Endothelial cell of hepatic sinusoid (primary cell): Measurements from ENCODE around the gene TPO.
"Not testable (repeated sequence)": the region's sequence is repeated elsewhere in the genome, so short reads cannot be mapped to it uniquely, and the experiment has no call there.

Source experiments
- in situ Hi-C: cut with HindIII; loops from 2 replicates; pipeline ENCODE4 v1.10.0; 2017; ENCODE audit warnings: low sequenced_read_pairs

The TPO gene

GRCh38 chr2:1548910-1549673, 135.8 kb downstream of the TPO start:
- in situ Hi-C loops: no loop called here

DNA sequence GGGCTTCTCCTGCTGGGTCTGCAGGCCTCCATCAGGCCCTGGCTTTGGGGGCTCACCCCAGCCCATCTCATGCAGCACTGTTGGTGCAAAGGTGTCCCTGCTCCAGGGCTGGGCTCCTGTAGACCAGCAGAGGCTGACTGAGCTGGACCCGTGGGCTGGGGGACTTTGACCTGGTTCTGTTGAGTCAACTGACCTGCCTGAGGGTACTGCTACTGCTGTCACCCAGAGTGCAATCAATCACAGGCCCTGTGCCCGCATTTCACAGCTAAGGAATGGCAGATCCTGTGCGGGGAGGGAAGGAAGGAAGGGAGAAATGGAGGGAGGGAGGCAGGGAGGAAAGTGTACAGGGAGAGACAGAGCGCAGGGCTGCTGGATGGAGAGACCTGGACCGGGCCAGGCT, 136.8 kb downstream of the TPO start:
- in situ Hi-C loops: loop anchor here (5.0 kb wide), 1 partner anchor 42 kb away; no protein-coding TSS in a partner anchor

GRCh38 chr2:1550658-1551316, 137.5 kb downstream of the TPO start:
- in situ Hi-C loops: loop anchor here (5.0 kb wide), 1 partner anchor 42 kb away; no protein-coding TSS in a partner anchor

- in situ Hi-C loops: loop anchor here (5.0 kb wide), 1 partner anchor 40 kb away; no protein-coding TSS in a partner anchor
These were observed 138.6 kb downstream of the TPO start for GRCh38 chr2:1551905-1552304.

DNA sequence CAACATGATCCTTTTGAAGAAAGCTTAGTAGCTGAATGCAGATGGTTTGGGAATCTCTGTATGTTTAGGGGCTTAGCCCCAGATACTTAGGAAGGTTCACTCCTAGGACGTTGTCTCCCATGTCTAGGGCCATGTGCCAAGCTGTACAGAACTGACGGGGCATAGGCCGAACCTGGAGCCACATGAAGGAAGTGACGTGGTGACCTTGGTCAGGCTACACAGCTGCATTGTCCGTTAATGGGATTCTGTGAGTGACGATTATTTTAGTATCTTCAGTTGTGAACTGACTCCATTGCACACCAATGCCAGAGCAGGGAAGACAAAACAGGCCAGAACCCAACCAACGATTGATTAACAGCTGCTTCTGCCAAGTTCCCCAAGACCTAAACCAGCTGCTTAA, 139.3 kb downstream of the TPO start:
- in situ Hi-C loops: loop anchor here (5.0 kb wide), 1 partner anchor 40 kb away; no protein-coding TSS in a partner anchor

DNA sequence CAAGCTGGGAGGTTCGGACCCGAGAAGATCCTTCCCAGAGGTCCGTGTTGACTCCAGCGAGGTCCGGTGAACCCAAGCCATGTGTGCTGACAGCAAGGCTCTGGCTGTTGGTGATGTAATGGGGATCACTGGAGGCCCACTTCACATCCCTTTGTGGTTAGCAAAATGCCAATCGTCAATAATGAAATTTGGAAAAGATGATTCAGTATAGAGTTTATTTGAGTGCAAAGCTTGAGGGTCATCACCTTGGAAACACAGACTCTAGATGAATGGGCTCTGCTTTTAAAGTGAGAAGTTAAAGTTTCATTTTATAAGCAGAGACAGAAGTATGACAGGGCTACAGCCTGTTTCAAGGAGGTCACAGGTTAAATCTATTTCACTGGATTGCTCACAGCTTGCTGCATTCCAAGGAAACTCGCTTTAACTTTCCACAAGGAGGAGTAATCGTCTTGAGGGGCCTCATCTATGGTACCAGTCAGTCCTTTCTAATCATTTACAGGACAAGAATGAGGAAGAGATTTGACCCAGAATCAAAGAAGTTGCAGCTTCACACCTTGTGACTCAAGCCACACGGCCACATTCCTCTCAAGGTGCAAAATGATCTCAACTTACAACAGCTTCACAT, 140.5 kb downstream of the TPO start:
- in situ Hi-C loops: loop anchor here (5.0 kb wide), 1 partner anchor 39 kb away; no protein-coding TSS in a partner anchor

DNA sequence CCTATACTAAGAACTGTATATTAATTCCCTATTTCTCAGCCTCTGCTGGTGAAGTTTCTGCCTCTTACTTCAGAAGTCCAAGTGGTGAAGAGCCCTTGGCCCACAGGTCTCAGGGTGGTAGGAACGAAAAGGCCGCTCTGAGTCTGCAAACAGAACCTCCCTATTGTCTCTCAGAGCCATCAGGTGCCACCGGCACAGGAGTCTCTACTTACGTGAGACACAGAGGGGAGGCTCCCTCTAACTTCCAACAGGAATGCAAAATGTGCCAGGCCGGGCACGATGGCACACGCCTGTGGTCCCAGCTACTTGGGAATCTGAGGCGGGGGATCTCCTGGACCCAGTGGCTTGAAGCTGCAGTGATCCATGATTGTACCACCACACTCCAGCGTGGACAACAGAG, 143.0 kb downstream of the TPO start:
- in situ Hi-C loops: no loop called here

- in situ Hi-C loops: no loop called here
These were observed 143.7 kb downstream of the TPO start for GRCh38 chr2:1556776-1557466.

GRCh38 chr2:1557467-1557820, 144.2 kb downstream of the TPO start:
- in situ Hi-C loops: no loop called here

DNA sequence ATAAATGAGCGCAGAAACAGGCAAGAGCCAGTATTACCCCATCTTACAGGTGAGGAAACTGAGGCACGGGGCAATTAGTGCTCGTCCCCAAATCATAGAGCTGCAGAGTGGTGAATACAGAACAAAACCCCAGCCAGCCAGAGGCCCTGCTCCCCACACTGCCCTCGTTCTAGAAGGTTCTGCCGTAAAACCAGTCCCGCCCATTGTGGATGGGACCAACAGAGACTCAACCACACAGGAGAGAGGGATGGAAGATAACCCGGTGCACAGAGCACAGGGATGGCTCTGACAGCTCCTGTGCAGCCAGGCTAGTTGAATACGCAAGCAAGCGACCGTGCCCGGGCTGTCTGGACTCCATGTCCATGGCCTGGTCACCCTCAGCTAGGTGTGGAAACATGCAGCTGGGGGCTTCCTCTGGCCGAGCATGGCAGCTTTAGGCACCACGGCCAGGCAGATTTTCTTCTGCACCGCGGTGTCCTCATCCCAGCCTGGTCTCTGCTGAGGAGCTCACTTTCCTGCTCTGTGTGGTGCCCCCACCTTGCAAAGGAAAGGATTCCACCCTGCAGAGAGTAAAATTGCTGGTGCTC, 146.4 kb downstream of the TPO start:
- in situ Hi-C loops: no loop called here

DNA sequence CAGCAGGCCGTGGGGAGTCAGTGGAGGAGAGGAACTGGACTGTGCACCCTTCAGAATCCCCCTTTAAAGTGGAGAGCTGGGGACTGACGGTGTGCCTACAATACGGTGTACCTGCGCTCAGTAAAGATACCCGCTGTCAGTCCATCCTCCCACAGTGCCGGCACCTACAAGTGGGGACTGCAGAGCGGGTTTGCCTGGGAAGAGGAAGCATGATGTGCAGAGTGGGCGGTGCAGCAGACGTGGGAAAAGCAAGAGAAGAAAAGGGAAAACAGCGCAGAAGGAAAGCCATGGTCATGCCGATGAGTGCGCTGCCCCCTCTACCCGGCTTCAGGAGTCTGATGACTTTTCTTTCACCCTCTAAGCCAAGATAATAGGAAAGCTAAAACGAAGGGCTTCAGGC, 148.0 kb downstream of the TPO start:
- in situ Hi-C loops: no loop called here

GRCh38 chr2:1561811-1562421, 148.7 kb downstream of the TPO start:
- in situ Hi-C loops: no loop called here

DNA sequence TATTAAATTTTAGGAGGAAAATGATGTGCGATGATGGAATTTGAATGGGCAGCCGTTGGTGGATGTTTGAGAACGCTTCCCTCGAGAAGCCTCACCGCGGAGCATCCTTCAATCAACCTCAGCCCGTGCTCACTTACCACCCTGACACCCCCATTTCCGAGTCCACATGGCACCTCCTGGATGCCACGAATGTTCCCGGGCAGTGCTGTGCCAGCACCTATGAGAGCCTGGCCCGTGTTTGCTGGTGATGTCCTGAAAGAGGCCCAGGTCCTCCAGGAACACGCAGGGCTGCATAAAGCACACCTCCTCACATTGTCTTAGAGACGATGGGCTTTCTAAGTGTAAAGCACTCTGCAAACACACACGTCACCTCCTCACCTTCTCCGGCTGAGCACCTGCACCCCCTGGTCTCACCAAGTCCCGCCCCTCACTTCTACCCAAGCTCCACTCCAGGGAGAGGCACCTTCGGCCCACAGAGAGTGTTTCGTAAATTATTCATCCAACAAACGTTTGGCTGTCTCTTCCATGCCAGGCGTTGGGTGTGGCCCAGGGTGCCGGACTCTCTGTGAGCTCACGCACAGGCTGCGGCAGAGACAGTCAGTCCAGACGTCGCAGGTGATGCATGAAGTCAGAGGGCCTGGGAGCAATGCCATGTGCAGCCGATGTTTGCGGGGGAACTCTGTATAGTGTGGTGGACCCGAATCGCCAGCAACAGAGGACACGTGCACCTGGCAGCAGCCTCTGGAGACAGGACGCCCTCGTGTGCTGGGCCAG, 150.0 kb downstream of the TPO start:
- in situ Hi-C loops: no loop called here

GRCh38 chr2:1563943-1564891, 151.0 kb downstream of the TPO start:
- in situ Hi-C loops: no loop called here

GRCh38 chr2:1567556-1568344, 154.5 kb downstream of the TPO start:
- in situ Hi-C loops: no loop called here

GRCh38 chr2:1568345-1568668, 155.0 kb downstream of the TPO start:
- in situ Hi-C loops: not testable (repeated sequence)

DNA sequence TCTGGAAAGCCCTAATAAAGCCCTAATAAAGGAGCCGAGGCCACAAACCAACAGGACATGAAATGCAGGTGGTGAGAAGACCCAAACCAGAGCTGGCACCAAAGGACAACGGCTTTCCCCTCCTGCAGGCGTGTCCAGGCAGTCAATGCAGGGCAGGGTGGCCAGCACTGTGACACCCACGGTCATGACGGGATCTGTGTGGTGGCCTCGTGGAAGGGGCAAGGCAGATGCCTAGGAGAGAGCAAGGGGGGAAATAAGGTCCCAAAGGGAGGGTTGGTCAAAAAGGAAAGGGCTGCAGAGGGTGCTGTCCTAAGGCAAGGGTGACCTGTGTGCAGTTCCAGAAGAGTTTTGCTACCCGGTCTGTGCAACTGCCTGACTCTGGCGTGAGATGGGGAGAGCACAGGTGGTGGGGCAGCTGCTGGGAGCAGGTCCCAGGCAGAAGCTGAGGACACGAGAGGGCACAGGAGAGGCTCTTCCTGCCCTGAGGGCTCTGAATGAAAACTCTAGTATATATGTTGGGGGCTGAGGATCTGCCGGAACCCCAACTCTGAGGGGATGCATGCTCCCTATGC, 156.7 kb downstream of the TPO start:
- in situ Hi-C loops: no loop called here
